Measurements from ENCODE around the gene ODF2L.

Gene ODF2L

GRCh38 chr1:86317926-86318325 lies 78.2 kb downstream of the ODF2L start:
- no peak for DNase-seq

DNA sequence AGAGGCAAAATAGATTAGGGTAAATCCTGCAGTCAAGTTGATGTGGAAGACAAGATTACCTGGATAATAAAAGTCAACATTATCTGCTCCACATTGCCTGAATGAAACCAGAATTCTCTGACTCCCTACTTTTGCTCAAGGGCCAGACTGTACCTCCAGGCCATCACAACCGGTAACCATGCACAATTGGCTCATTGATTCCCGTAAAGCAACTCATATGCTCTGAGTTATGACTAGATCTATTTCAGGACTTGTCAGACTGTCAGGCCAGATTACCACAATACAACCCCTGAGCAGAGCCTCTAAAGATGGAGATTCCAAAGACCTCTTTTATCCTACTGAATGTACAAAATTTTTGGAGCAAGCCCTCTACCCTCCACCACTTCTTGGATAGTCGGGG lies 90.4 kb downstream of the ODF2L start:
- no peak for DNase-seq

- DNase-seq: peak; percentile 31
Measured at GRCh38 chr1:86303041-86303690, 93.0 kb downstream of the ODF2L start.
